SJCRH30 (cell line): ENCODE results near the gene CCDC144A. TPM values are rescaled to one million over a fixed set of nuclear protein-coding genes. Genes with fewer than 3 reads are reported as not detected.
A peak's percentile ranks its signal among the peaks of the same experiment; 100 is the strongest.
"Not testable (repeated sequence)": the region's sequence is repeated elsewhere in the genome, so short reads cannot be mapped to it uniquely, and the experiment has no call there.

Experiments used
- DNase-seq, 2 experiments: peaks; one replicate each; pipeline ENCODE4 v3.0.0-alpha.2; 2015 to 2020
- H3K27ac ChIP-seq: fragments of 250-450 bp; sonication (Bioruptor Pico); 2 replicates; pipeline ENCODE4 v1.5.1; 2020; ENCODE audit warnings: mild to moderate bottlenecking, moderate library complexity
- H3K27me3 ChIP-seq: fragments of 250-450 bp; sonication (Bioruptor Pico); 2 replicates; pipeline ENCODE4 v1.5.1; 2020; ENCODE audit warnings: mild to moderate bottlenecking, moderate library complexity
- H3K36me3 ChIP-seq: fragments of 250-450 bp; sonication (Bioruptor Pico); 2 replicates; pipeline ENCODE4 v1.5.1; 2020; ENCODE audit warnings: mild to moderate bottlenecking, moderate library complexity
- H3K4me1 ChIP-seq: fragments of 250-450 bp; sonication (Bioruptor Pico); 2 replicates; pipeline ENCODE4 v1.5.1; 2020; ENCODE audit warnings: mild to moderate bottlenecking, moderate library complexity
- H3K4me3 ChIP-seq: fragments of 250-450 bp; sonication (Bioruptor Pico); 2 replicates; pipeline ENCODE4 v1.5.1; 2020; ENCODE audit warnings: mild to moderate bottlenecking, moderate library complexity
- H3K9me3 ChIP-seq: fragments of 250-450 bp; sonication (Bioruptor Pico); replicated peaks from 2 replicates; pipeline ENCODE4 v1.5.1; 2020; ENCODE audit warnings: mild to moderate bottlenecking, moderate library complexity
- total RNA-seq: library from RNA; depleted of rRNA; stranded (reverse); fragments of >200 nt; shearing (Covaris generic); gene quantifications from 2 replicates; pipeline ENCODE4 v1.2.3, GENCODE V29; 2014

CCDC144A gene
- total RNA-seq, 1 experiment from 2014 or later, result 1.5 TPM

- H3K27me3 ChIP-seq, H3K4me1 ChIP-seq: not testable (repeated sequence)
Measured at GRCh38 chr17:16789622-16790021, 99.6 kb downstream of the CCDC144A start.

GRCh38 chr17:16790313-16790871, 100.4 kb downstream of the CCDC144A start:
- not testable (repeated sequence) for H3K4me3 ChIP-seq, H3K27me3 ChIP-seq, H3K27ac ChIP-seq, H3K36me3 ChIP-seq, DNase-seq, H3K4me1 ChIP-seq, H3K9me3 ChIP-seq

More at GRCh38 chr17:16789622-16790021, 99.6 kb downstream of the CCDC144A start:
- H3K4me3 ChIP-seq, H3K36me3 ChIP-seq, H3K9me3 ChIP-seq, H3K27ac ChIP-seq, DNase-seq: not testable (repeated sequence)

- DNase-seq, H3K4me1 ChIP-seq, H3K9me3 ChIP-seq, H3K27ac ChIP-seq, H3K27me3 ChIP-seq, H3K4me3 ChIP-seq, H3K36me3 ChIP-seq: not testable (repeated sequence)
Measured at GRCh38 chr17:16794215-16794614, 104.2 kb downstream of the CCDC144A start.

GRCh38 chr17:16795894-16796293, 105.9 kb downstream of the CCDC144A start:
- not testable (repeated sequence) for H3K27ac ChIP-seq, H3K9me3 ChIP-seq, DNase-seq

GRCh38 chr17:16804851-16805250, 114.8 kb downstream of the CCDC144A start:
- H3K27ac ChIP-seq, DNase-seq, H3K36me3 ChIP-seq, H3K4me1 ChIP-seq, H3K4me3 ChIP-seq, H3K27me3 ChIP-seq, H3K9me3 ChIP-seq: not testable (repeated sequence)

More at GRCh38 chr17:16795894-16796293, 105.9 kb downstream of the CCDC144A start:
- not testable (repeated sequence) for H3K4me3 ChIP-seq, H3K27me3 ChIP-seq, H3K36me3 ChIP-seq, H3K4me1 ChIP-seq

- not testable (repeated sequence) for DNase-seq, H3K36me3 ChIP-seq, H3K4me1 ChIP-seq, H3K4me3 ChIP-seq, H3K9me3 ChIP-seq, H3K27me3 ChIP-seq, H3K27ac ChIP-seq
Measured at GRCh38 chr17:16806599-16806998, 116.6 kb downstream of the CCDC144A start.

GRCh38 chr17:16807620-16808019, 117.6 kb downstream of the CCDC144A start:
- H3K27ac ChIP-seq, H3K9me3 ChIP-seq, H3K27me3 ChIP-seq, H3K4me3 ChIP-seq, DNase-seq, H3K4me1 ChIP-seq, H3K36me3 ChIP-seq: not testable (repeated sequence)

- H3K27ac ChIP-seq, H3K4me3 ChIP-seq, H3K27me3 ChIP-seq, DNase-seq, H3K9me3 ChIP-seq, H3K36me3 ChIP-seq, H3K4me1 ChIP-seq: not testable (repeated sequence)
Measured at GRCh38 chr17:16810236-16810635, 120.2 kb downstream of the CCDC144A start.

GRCh38 chr17:16812126-16812525, 122.1 kb downstream of the CCDC144A start:
- H3K4me3 ChIP-seq, H3K9me3 ChIP-seq, H3K4me1 ChIP-seq, H3K36me3 ChIP-seq, H3K27ac ChIP-seq, H3K27me3 ChIP-seq: not testable (repeated sequence)
- peak; percentile 62 to 72 for DNase-seq

- DNase-seq, result peak in 1 of 2 experiments; percentile 6
- peaks cover 4% of the 10 kb centered on the region; the same call in 1 of the 2 replicates for H3K4me1 ChIP-seq
- no peaks in the 10 kb centered on the region for H3K36me3 ChIP-seq
- peaks cover 3% of the 10 kb centered on the region; the same call in 1 of the 2 replicates for H3K9me3 ChIP-seq
- H3K27me3 ChIP-seq, result peaks cover 7% of the 10 kb centered on the region; the same call in 1 of the 2 replicates
- H3K27ac ChIP-seq, result no peak overlapping the region
- no peak overlapping the region for H3K4me3 ChIP-seq
Measured at GRCh38 chr17:16814439-16814838, 124.4 kb downstream of the CCDC144A start.

- peaks cover 4% of the 10 kb centered on the region; the same call in 1 of the 2 replicates for H3K4me1 ChIP-seq
- H3K27ac ChIP-seq, result no peak overlapping the region
- H3K27me3 ChIP-seq, result peaks cover 7% of the 10 kb centered on the region; the same call in 1 of the 2 replicates
- no peaks in the 10 kb centered on the region for H3K36me3 ChIP-seq
- no peak for DNase-seq
- 0 out of 2 replicates have a peak, but pooled peaks cover 3% of the 10 kb centered on the region for H3K9me3 ChIP-seq
- H3K4me3 ChIP-seq, result no peak overlapping the region
Measured at GRCh38 chr17:16817201-16817600, 127.2 kb downstream of the CCDC144A start.

- DNase-seq, H3K9me3 ChIP-seq, H3K4me3 ChIP-seq, H3K4me1 ChIP-seq, H3K36me3 ChIP-seq, H3K27me3 ChIP-seq, H3K27ac ChIP-seq: not testable (repeated sequence)
Measured at GRCh38 chr17:16817940-16818339, 127.9 kb downstream of the CCDC144A start.

GRCh38 chr17:16818340-16818739, 128.3 kb downstream of the CCDC144A start:
- peaks cover 4% of the 10 kb centered on the region; the same call in 1 of the 2 replicates for H3K4me1 ChIP-seq
- H3K36me3 ChIP-seq, result no peaks in the 10 kb centered on the region
- DNase-seq, result peak in 1 of 2 experiments; percentile 9
- H3K27ac ChIP-seq, result no peak overlapping the region
- peaks cover 7% of the 10 kb centered on the region; the same call in 1 of the 2 replicates for H3K27me3 ChIP-seq
- 0 out of 2 replicates have a peak, but pooled peaks cover 3% of the 10 kb centered on the region for H3K9me3 ChIP-seq
- H3K4me3 ChIP-seq, result no peak overlapping the region

- Histone ChIP-seq H3K4me1 (peaks cover 4% of the 10 kb centered on the region; the same call in 1 of the 2 replicates), H3K27me3 (peaks cover 7% of the 10 kb centered on the region; the same call in 1 of the 2 replicates), H3K9me3 (no peaks in the 10 kb centered on the region), H3K27ac (no peak overlapping the region), H3K4me3 (no peak overlapping the region), H3K36me3 (no peaks in the 10 kb centered on the region)
- peak in 1 of 2 experiments; percentile 4 for DNase-seq
Measured at GRCh38 chr17:16818821-16819683, 129.0 kb downstream of the CCDC144A start.

GRCh38 chr17:16820161-16820877, 130.3 kb downstream of the CCDC144A start:
- H3K4me3 ChIP-seq, result no peak overlapping the region

More at GRCh38 chr17:16820161-16820877, 130.3 kb downstream of the CCDC144A start:
- Histone ChIP-seq H3K4me1 (peaks cover 4% of the 10 kb centered on the region; the same call in 1 of the 2 replicates), H3K36me3 (no peaks in the 10 kb centered on the region), H3K27ac (no peak overlapping the region), H3K9me3 (no peaks in the 10 kb centered on the region), H3K27me3 (peaks cover 7% of the 10 kb centered on the region; the same call in 1 of the 2 replicates)
- no peak for DNase-seq
